ENCODE data around the gene BARX1.
A peak's percentile ranks its signal among the peaks of the same experiment; 100 is the strongest.
"Not testable (repeated sequence)": the region's sequence is repeated elsewhere in the genome, so short reads cannot be mapped to it uniquely, and the experiment has no call there.

Gene BARX1

GRCh38 chr9:93955111-93955980 lies at the start of gene BARX1:
TSS of gene BARX1 (minus strand) at chr9:93955355. CDS start at chr9:93955146, 209 bp downstream.
- H3K27ac ChIP-seq, result no peak within 1 kb of the TSS
- no peak for DNase-seq (ENCODE audit: low read depth, low spot score)

- H3K27ac ChIP-seq, result no peak overlapping the region
- DNase-seq (ENCODE audit: low read depth, low spot score), result no peak
Observed at GRCh38 chr9:94002316-94003140, 47.4 kb upstream of the BARX1 start.

GRCh38 chr9:93996863-93997262 lies 41.7 kb upstream of the BARX1 start:
- H3K27ac ChIP-seq, result no peak overlapping the region
- DNase-seq (ENCODE audit: low read depth, low spot score), result no peak

GRCh38 chr9:93996367-93996766 lies 41.2 kb upstream of the BARX1 start:
- no peak for DNase-seq (ENCODE audit: low read depth, low spot score)
- H3K27ac ChIP-seq, result no peak overlapping the region

GRCh38 chr9:93994545-93994944 lies 39.4 kb upstream of the BARX1 start:
- no peak overlapping the region for H3K27ac ChIP-seq
- no peak for DNase-seq (ENCODE audit: low read depth, low spot score)

- H3K27ac ChIP-seq, result no peak overlapping the region
- no peak for DNase-seq (ENCODE audit: low read depth, low spot score)
Observed at GRCh38 chr9:93994132-93994531, 39.0 kb upstream of the BARX1 start.

- no peak overlapping the region for H3K27ac ChIP-seq
- DNase-seq (ENCODE audit: low read depth, low spot score), result no peak
Observed at GRCh38 chr9:93992830-93993229, 37.7 kb upstream of the BARX1 start.

- no peak for DNase-seq (ENCODE audit: low read depth, low spot score)
- H3K27ac ChIP-seq, result no peak overlapping the region
Observed at GRCh38 chr9:93990448-93990847, 35.3 kb upstream of the BARX1 start.

- no peak overlapping the region for H3K27ac ChIP-seq
- DNase-seq (ENCODE audit: low read depth, low spot score), result no peak
Observed at GRCh38 chr9:93988056-93988455, 32.9 kb upstream of the BARX1 start.

- DNase-seq (ENCODE audit: low read depth, low spot score), result no peak
Observed at GRCh38 chr9:93984860-93985259, 29.7 kb upstream of the BARX1 start.

GRCh38 chr9:93983875-93984274 lies 28.7 kb upstream of the BARX1 start:
- no peak for DNase-seq (ENCODE audit: low read depth, low spot score)
- no peak overlapping the region for H3K27ac ChIP-seq

More at GRCh38 chr9:93984860-93985259, 29.7 kb upstream of the BARX1 start:
- H3K27ac ChIP-seq, result no peak overlapping the region

- H3K27ac ChIP-seq, result no peak overlapping the region
- no peak for DNase-seq (ENCODE audit: low read depth, low spot score)
Observed at GRCh38 chr9:93979721-93980120, 24.6 kb upstream of the BARX1 start.

- DNase-seq (ENCODE audit: low read depth, low spot score), result no peak
- peak overlapping the region; percentile 66 for H3K27ac ChIP-seq
Observed at GRCh38 chr9:93978551-93978950, 23.4 kb upstream of the BARX1 start.

GRCh38 chr9:93976973-93977372 lies 21.8 kb upstream of the BARX1 start:
- DNase-seq (ENCODE audit: low read depth, low spot score), result peak; percentile 29
- peak overlapping the region; percentile 66 for H3K27ac ChIP-seq

- H3K27ac ChIP-seq, result no peak overlapping the region
- no peak for DNase-seq (ENCODE audit: low read depth, low spot score)
Observed at GRCh38 chr9:93976081-93976480, 20.9 kb upstream of the BARX1 start.

- no peak overlapping the region for H3K27ac ChIP-seq
- DNase-seq (ENCODE audit: low read depth, low spot score), result no peak
Observed at GRCh38 chr9:93975262-93975661, 20.1 kb upstream of the BARX1 start.

- no peak overlapping the region for H3K27ac ChIP-seq
- no peak for DNase-seq (ENCODE audit: low read depth, low spot score)
Observed at GRCh38 chr9:93974151-93974550, 19.0 kb upstream of the BARX1 start.

- DNase-seq (ENCODE audit: low read depth, low spot score); H3K27ac ChIP-seq: not testable (repeated sequence)
Observed at GRCh38 chr9:93972655-93973054, 17.5 kb upstream of the BARX1 start.

- no peak for DNase-seq (ENCODE audit: low read depth, low spot score)
- no peak overlapping the region for H3K27ac ChIP-seq
Observed at GRCh38 chr9:93969328-93969661, 14.1 kb upstream of the BARX1 start.

- H3K27ac ChIP-seq, result no peak overlapping the region
- DNase-seq (ENCODE audit: low read depth, low spot score), result no peak
Observed at GRCh38 chr9:93968451-93969327, 13.5 kb upstream of the BARX1 start.
